OCI-LY1 (cell line): Measurements from ENCODE around the gene CYGB.

Experiments used
- CTCF ChIP-seq: fragments of 200-600 bp; sonication (generic), shearing (Covaris generic); IDR thresholded peaks from 2 replicates; pipeline ENCODE4 v1.5.1; 2017; ENCODE audit warnings: mild to moderate bottlenecking, antibody characterized with exemption, low read length, moderate library complexity, mixed read lengths
- EZH2 ChIP-seq: fragments of 200-600 bp; sonication (generic), shearing (Covaris generic); IDR thresholded peaks from 2 replicates; pipeline ENCODE4 v1.8.0; 2017; ENCODE audit warnings: borderline replicate concordance, mixed run types, mild to moderate bottlenecking, antibody characterized with exemption, low read length, moderate library complexity, mixed read lengths

GRCh38 chr17:76495663-76496400 is 41.7 kb downstream of the CYGB start:
- no peak for TF ChIP-seq EZH2
- no peak for TF ChIP-seq CTCF
